Smooth muscle cell (in vitro differentiated cells): ENCODE measurements around the gene PHKA2. TPM values are rescaled to one million over a fixed set of nuclear protein-coding genes. Genes with fewer than 3 reads are reported as not detected.

ENCODE experiments used
- DNase-seq: peaks from one replicate; lab custom pipeline; 2025; ENCODE audit not compliant: unreplicated experiment; lab: John Stamatoyannopoulos, UW
- H2AFZ ChIP-seq: fragments of 200-600 bp; sonication (generic); 2 replicates; pipeline ENCODE4 v1.6.0; 2016; ENCODE audit warnings: antibody characterized with exemption, low read depth, mild to moderate bottlenecking
- H3F3A ChIP-seq: fragments of 200-600 bp; sonication (generic); 2 replicates; pipeline ENCODE4 v1.6.0; 2017; ENCODE audit warnings: antibody characterized with exemption, low read depth
- H3K27ac ChIP-seq: fragments of 200-600 bp; sonication (generic); 2 replicates; pipeline ENCODE4 v1.5.1; 2016; ENCODE audit warnings: low read depth, mild to moderate bottlenecking
- H3K27me3 ChIP-seq: fragments of 200-600 bp; sonication (generic); 2 replicates; pipeline ENCODE4 v1.6.1; 2016; ENCODE audit warnings: low read depth, mild to moderate bottlenecking
- H3K36me3 ChIP-seq: fragments of 200-600 bp; sonication (generic); 2 replicates; pipeline ENCODE4 v1.5.1; 2016; ENCODE audit warnings: low read depth
- H3K4me1 ChIP-seq: fragments of 200-600 bp; sonication (generic); 2 replicates; pipeline ENCODE4 v1.5.1; 2016; ENCODE audit warnings: low read depth
- H3K4me2 ChIP-seq: fragments of 200-600 bp; sonication (generic); 2 replicates; pipeline ENCODE4 v1.6.0; 2016; ENCODE audit warnings: mild to moderate bottlenecking
- H3K4me3 ChIP-seq: fragments of 200-600 bp; sonication (generic); 2 replicates; pipeline ENCODE4 v1.5.1; 2016; ENCODE audit warnings: mild to moderate bottlenecking
- H3K79me2 ChIP-seq: fragments of 200-600 bp; sonication (generic); 2 replicates; pipeline ENCODE4 v1.6.0; 2016; ENCODE audit warnings: low read depth, mild to moderate bottlenecking
- H3K9ac ChIP-seq: fragments of 200-600 bp; sonication (generic); 2 replicates; pipeline ENCODE4 v1.6.0; 2016; ENCODE audit warnings: low read depth
- H3K9me3 ChIP-seq: fragments of 200-600 bp; sonication (generic); replicated peaks from 2 replicates; pipeline ENCODE4 v1.5.1; 2016; ENCODE audit warnings: low read depth
- H4K20me1 ChIP-seq: fragments of 200-600 bp; sonication (generic); 2 replicates; pipeline ENCODE4 v1.6.0; 2016; ENCODE audit warnings: low read depth
- CTCF ChIP-seq: fragments of 200-600 bp; sonication (generic); IDR thresholded peaks from 2 replicates; pipeline ENCODE4 v1.5.1; 2017; ENCODE audit warnings: borderline replicate concordance, mild to moderate bottlenecking, antibody characterized with exemption; ENCODE audit not compliant: insufficient read depth, poor library complexity, severe bottlenecking
- WGBS: methylation state at CpG from one replicate; pipeline ENCODE4 v1.1.7; 2016; ENCODE audit warnings: low lambda C conversion rate; 5-methylcytosine and 5-hydroxymethylcytosine counted together
- polyA plus RNA-seq: library from polyadenylated mRNA; unstranded; fragments of >200 nt; fragmentation: Nextera tagmentation; extraction: Ambion mirVana; gene quantifications from 2 replicates; pipeline ENCODE4 v1.2.1, GENCODE V29; 2016
- total RNA-seq: library from RNA; depleted of rRNA; stranded (reverse); fragments of >200 nt; gene quantifications from 2 replicates; pipeline ENCODE4 v1.2.3, GENCODE V29; 2014

PHKA2 gene
- total and polyA plus RNA-seq, 2 experiments from 2014 or later: 7.3 to 22.7 TPM

GRCh38 chrX:18964901-18965300 lies 19.0 kb downstream of the PHKA2 start:
- no peaks in the 10 kb centered on the region for H4K20me1 ChIP-seq

GRCh38 chrX:18964026-18964425 lies 19.9 kb downstream of the PHKA2 start:
- no peak overlapping the region for H3K4me3 ChIP-seq
- WGBS: 81% methylated on average over 4 of the region's 4 CpGs
- no peak overlapping the region for H2AFZ ChIP-seq
- no peaks in the 10 kb centered on the region for H3K27me3 ChIP-seq
- DNase-seq: no peak
- H3K36me3 ChIP-seq: no peaks in the 10 kb centered on the region
- H3K4me1 ChIP-seq: no peaks in the 10 kb centered on the region
- no peaks in the 10 kb centered on the region for H3K79me2 ChIP-seq
- no peaks in the 10 kb centered on the region for H3F3A ChIP-seq
- no peak overlapping the region for H3K4me2 ChIP-seq
- H3K9ac ChIP-seq: no peak overlapping the region
- no peak overlapping the region for H3K27ac ChIP-seq
- TF ChIP-seq CTCF: no peak
- no peaks in the 10 kb centered on the region for H3K9me3 ChIP-seq
- H4K20me1 ChIP-seq: no peaks in the 10 kb centered on the region

More at GRCh38 chrX:18964901-18965300, 19.0 kb downstream of the PHKA2 start:
- Histone ChIP-seq H3K4me2 (no peak overlapping the region), H3K9me3 (no peaks in the 10 kb centered on the region), H3K27me3 (no peaks in the 10 kb centered on the region), H3F3A (no peaks in the 10 kb centered on the region), H3K27ac (no peak overlapping the region), H3K4me1 (no peaks in the 10 kb centered on the region), H3K36me3 (no peaks in the 10 kb centered on the region), H3K4me3 (no peak overlapping the region), H3K9ac (no peak overlapping the region), H3K79me2 (no peaks in the 10 kb centered on the region), H2AFZ (no peak overlapping the region)
- TF ChIP-seq CTCF: no peak
- WGBS: 67% methylated on average over 9 of the region's 9 CpGs
- no peak for DNase-seq

GRCh38 chrX:18962329-18962728 lies 21.6 kb downstream of the PHKA2 start:
- H3K4me2 ChIP-seq: no peak overlapping the region
- no peak overlapping the region for H2AFZ ChIP-seq
- DNase-seq: no peak
- no peaks in the 10 kb centered on the region for H3K9me3 ChIP-seq
- TF ChIP-seq CTCF: no peak
- H3K27ac ChIP-seq: no peak overlapping the region
- no peaks in the 10 kb centered on the region for H4K20me1 ChIP-seq
- no peak overlapping the region for H3K9ac ChIP-seq
- H3K4me1 ChIP-seq: no peaks in the 10 kb centered on the region
- H3K36me3 ChIP-seq: no peaks in the 10 kb centered on the region
- no peaks in the 10 kb centered on the region for H3K27me3 ChIP-seq
- H3K4me3 ChIP-seq: no peak overlapping the region
- no peaks in the 10 kb centered on the region for H3F3A ChIP-seq
- no peaks in the 10 kb centered on the region for H3K79me2 ChIP-seq

- Histone ChIP-seq H3K4me1 (no peaks in the 10 kb centered on the region), H3K36me3 (no peaks in the 10 kb centered on the region), H4K20me1 (peaks cover 3% of the 10 kb centered on the region), H3K9ac (no peak overlapping the region), H3K4me3 (no peak overlapping the region), H3K4me2 (no peak overlapping the region), H3K9me3 (no peaks in the 10 kb centered on the region), H3K79me2 (no peaks in the 10 kb centered on the region), H3F3A (no peaks in the 10 kb centered on the region), H3K27me3 (no peaks in the 10 kb centered on the region), H2AFZ (no peak overlapping the region), H3K27ac (no peak overlapping the region)
- no peak for DNase-seq
- 62% methylated on average over 2 of the region's 2 CpGs for WGBS
- TF ChIP-seq CTCF: no peak
These were observed 22.2 kb downstream of the PHKA2 start for GRCh38 chrX:18961686-18962085.
